OCI-LY7 (cell line): ENCODE data around the gene COL18A1. TPM values are rescaled to one million over a fixed set of nuclear protein-coding genes. Genes with fewer than 3 reads are reported as not detected.

Experiments
- BruUV-seq: library from RNA; stranded (reverse); fragments of 400-500 nt; replicated peaks from 2 replicates; lab custom pipeline; 2021; lab: Mats Ljungman, UMichigan
- CTCF ChIA-PET: fragments of 300-600 bp; sonication (Branson Sonifier 250); formaldehyde crosslinking; loops from one replicate; lab custom pipeline; 2022; ENCODE audit warnings: antibody characterized with exemption; ENCODE audit not compliant: unreplicated experiment; lab: Charles Lee
- POLR2A ChIA-PET: fragments of 300-600 bp; sonication (Branson Sonifier 250); formaldehyde crosslinking; loops from one replicate; lab custom pipeline; 2022; ENCODE audit warnings: antibody characterized with exemption; lab: Charles Lee
- DNase-seq: peaks from one replicate; pipeline ENCODE4 v3.0.0-alpha.2; 2015; ENCODE audit warnings: low spot score
- H2AFZ ChIP-seq: fragments of 200-600 bp; sonication (generic), shearing (Covaris generic); 2 replicates; pipeline ENCODE4 v1.6.1; 2014; ENCODE audit warnings: mild to moderate bottlenecking, antibody characterized with exemption, low read length, moderate library complexity
- H3K27ac ChIP-seq: fragments of 200-600 bp; sonication (generic); 2 replicates; pipeline ENCODE4 v1.5.1; 2014; ENCODE audit warnings: mixed run types, low read depth, mild to moderate bottlenecking, moderate library complexity, low read length, inconsistent platforms; ENCODE audit not compliant: poor library complexity, severe bottlenecking
- H3K36me3 ChIP-seq: fragments of 200-600 bp; sonication (generic); 2 replicates; pipeline ENCODE4 v1.6.1; 2014; ENCODE audit warnings: mild to moderate bottlenecking, antibody characterized with exemption, low read length, moderate library complexity, mixed read lengths; ENCODE audit not compliant: insufficient read depth
- H3K4me1 ChIP-seq: fragments of 200-600 bp; sonication (generic); 2 replicates; pipeline ENCODE4 v1.5.1; 2014; ENCODE audit warnings: mild to moderate bottlenecking, low read length; ENCODE audit not compliant: insufficient read depth, poor library complexity, severe bottlenecking
- H3K4me2 ChIP-seq: fragments of 200-600 bp; sonication (generic); 2 replicates; pipeline ENCODE4 v1.6.1; 2014; ENCODE audit warnings: mild to moderate bottlenecking, low read length
- H3K4me3 ChIP-seq: fragments of 200-600 bp; sonication (generic); 2 replicates; pipeline ENCODE4 v1.5.1; 2014; ENCODE audit warnings: mild to moderate bottlenecking, low read depth, low read length; ENCODE audit not compliant: poor library complexity, severe bottlenecking
- H3K79me2 ChIP-seq: fragments of 200-600 bp; sonication (generic); 2 replicates; pipeline ENCODE4 v1.6.1; 2016; ENCODE audit warnings: low read depth, mild to moderate bottlenecking, low read length, moderate library complexity, mixed read lengths; ENCODE audit not compliant: insufficient read depth
- H3K9me2 ChIP-seq: fragments of 200-600 bp; sonication (generic); 2 replicates; pipeline ENCODE4 v1.6.1; 2016; ENCODE audit warnings: mild to moderate bottlenecking, low read length, mixed read lengths; ENCODE audit not compliant: insufficient read depth
- H3K9me3 ChIP-seq: fragments of 200-600 bp; sonication (generic); 2 replicates; pipeline ENCODE4 v1.6.1; 2014; ENCODE audit warnings: mild to moderate bottlenecking, mixed run types, low read length, mixed read lengths
- H4K20me1 ChIP-seq: fragments of 200-600 bp; sonication (generic); 2 replicates; pipeline ENCODE4 v1.6.1; 2014; ENCODE audit warnings: mild to moderate bottlenecking, antibody characterized with exemption, low read length, moderate library complexity, mixed read lengths; ENCODE audit not compliant: insufficient read depth
- EZH2phosphoT487 ChIP-seq: fragments of 200-600 bp; sonication (generic); IDR thresholded peaks from 2 replicates; pipeline ENCODE4 v1.6.1; 2018; ENCODE audit warnings: low read depth, borderline replicate concordance, mild to moderate bottlenecking, mixed run types, antibody characterized with exemption, low read length, moderate library complexity, mixed read lengths
- intact Hi-C: fragments of 100-400 bp; cut with micrococcal nuclease; formaldehyde crosslinking; loops from one replicate; pipeline ENCODE4 v1.10.0; 2022; ENCODE audit not compliant: unreplicated experiment
- total RNA-seq, 2 experiments: library from RNA; depleted of rRNA in 1 of 2; stranded (reverse); fragments of >200 nt in 1 of 2; shearing (Covaris generic) in 1 of 2; gene quantifications; 2 replicates each; pipeline ENCODE4 v1.2.3, GENCODE V29; 2014 to 2022
- TF ChIP-seq, protein P1 (sequence below): fragments of 200-600 bp; sonication (generic); conservative IDR thresholded peaks from 2 replicates; pipeline ENCODE4 v1.5.1; 2014; ENCODE audit warnings: mild to moderate bottlenecking, antibody characterized with exemption, low read length, moderate library complexity, mixed read lengths

COL18A1 gene
- total RNA-seq, 2 experiments from 2014 or later = 0.23 to 7.4 TPM

DNA sequence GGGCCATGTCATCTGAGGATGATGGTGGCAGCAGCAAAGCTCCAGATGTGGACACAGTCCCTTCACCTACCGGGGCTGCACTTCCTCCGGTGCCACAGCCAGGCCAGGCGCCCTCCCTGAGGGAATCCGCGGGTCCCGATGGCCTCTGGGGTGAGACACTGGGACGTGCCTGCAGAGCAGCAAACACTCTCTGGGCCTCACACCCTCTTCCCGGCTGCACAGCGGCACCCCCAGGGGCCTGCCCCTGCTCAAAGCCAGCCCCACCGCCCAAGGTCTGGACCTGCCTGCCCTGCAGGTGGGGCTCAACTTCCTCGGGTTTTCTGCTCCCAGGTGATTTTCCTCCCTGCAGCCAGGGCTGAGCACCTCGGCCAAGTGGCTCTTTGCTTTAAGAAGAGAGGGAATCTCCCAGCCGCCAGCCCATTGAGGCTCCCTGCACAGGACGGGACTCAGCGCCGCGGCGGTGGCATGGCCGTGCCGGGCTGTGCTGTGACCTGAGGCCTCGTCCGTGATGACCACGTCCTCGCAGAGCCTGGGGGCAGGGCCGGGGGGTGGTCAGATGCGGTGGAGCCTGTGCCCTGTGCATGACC lies 21.3 kb upstream of the COL18A1 start:
- H3K27ac ChIP-seq = no peak overlapping the region
- H3K79me2 ChIP-seq = no peaks in the 10 kb centered on the region
- H3K4me3 ChIP-seq = no peak overlapping the region
- H2AFZ ChIP-seq = no peak overlapping the region
- ChIA-PET POLR2A (no interaction called here), CTCF (no interaction called here)
- H3K9me2 ChIP-seq = no peaks in the 10 kb centered on the region
- no peaks in the 10 kb centered on the region for H4K20me1 ChIP-seq
- no peak overlapping the region for H3K4me2 ChIP-seq
- TF ChIP-seq EZH2phosphoT487 = no peak
- TF ChIP-seq, protein P1, sequence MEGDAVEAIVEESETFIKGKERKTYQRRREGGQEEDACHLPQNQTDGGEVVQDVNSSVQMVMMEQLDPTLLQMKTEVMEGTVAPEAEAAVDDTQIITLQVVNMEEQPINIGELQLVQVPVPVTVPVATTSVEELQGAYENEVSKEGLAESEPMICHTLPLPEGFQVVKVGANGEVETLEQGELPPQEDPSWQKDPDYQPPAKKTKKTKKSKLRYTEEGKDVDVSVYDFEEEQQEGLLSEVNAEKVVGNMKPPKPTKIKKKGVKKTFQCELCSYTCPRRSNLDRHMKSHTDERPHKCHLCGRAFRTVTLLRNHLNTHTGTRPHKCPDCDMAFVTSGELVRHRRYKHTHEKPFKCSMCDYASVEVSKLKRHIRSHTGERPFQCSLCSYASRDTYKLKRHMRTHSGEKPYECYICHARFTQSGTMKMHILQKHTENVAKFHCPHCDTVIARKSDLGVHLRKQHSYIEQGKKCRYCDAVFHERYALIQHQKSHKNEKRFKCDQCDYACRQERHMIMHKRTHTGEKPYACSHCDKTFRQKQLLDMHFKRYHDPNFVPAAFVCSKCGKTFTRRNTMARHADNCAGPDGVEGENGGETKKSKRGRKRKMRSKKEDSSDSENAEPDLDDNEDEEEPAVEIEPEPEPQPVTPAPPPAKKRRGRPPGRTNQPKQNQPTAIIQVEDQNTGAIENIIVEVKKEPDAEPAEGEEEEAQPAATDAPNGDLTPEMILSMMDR = no peak
- intact Hi-C loops = no loop called here
- no peaks in the 10 kb centered on the region for H3K9me3 ChIP-seq
- no peaks in the 10 kb centered on the region for H3K4me1 ChIP-seq
- H3K36me3 ChIP-seq = no peaks in the 10 kb centered on the region
- no peak for DNase-seq
- BruUV-seq = no TSS peak

DNA sequence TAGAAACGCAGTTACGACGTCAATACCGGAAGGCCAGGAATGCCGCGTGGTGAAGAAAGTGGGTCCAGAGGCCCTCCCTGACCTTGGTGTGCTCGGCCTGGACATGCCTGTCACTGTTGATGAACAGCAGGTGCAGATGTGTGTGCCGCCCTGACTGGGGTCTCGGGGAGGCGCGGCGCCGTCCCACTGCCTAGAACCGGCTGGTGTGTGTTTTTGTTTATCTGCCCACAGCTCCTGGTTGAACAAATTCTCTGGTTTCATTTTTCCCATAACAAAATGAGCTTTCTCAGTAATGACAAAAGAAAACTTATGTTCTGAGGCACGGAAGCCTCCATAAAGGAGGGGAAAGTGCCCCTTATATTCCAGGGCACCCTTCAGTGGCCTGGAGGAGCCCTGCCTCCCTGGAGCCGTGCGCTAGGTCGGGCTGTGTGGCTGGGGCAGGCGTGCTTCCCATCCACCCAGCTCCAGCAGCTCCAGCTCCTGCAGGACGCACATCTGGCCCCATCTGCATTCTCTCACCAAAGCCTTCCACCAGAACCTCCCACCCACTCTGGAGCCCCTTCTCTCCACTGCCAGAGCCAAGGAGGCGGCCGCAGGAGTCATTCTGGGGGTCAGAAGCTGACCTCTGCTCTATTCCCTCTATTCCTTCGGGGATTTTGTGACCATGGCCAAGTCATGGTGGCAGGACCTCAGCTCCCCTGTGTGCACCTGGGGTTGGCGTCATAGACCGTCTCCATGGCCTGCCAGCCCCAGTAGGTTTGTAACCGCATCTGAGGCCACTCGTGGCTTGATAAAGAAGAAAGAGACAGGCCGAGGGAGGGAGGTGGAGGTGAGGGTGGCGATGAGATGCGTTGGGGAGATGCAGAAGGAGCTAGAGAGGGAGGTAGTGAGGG lies 20.1 kb upstream of the COL18A1 start:
- no peaks in the 10 kb centered on the region for H3K9me3 ChIP-seq
- H3K79me2 ChIP-seq = no peaks in the 10 kb centered on the region
- H3K4me1 ChIP-seq = no peaks in the 10 kb centered on the region
- no peaks in the 10 kb centered on the region for H3K9me2 ChIP-seq
- no peak for DNase-seq
- no TSS peak for BruUV-seq
- intact Hi-C loops = no loop called here
- ChIA-PET CTCF (no interaction called here), POLR2A (no interaction called here)
- H3K27ac ChIP-seq = no peak overlapping the region
- H2AFZ ChIP-seq = no peak overlapping the region
- TF ChIP-seq, protein P1 = no peak
- no peak for TF ChIP-seq EZH2phosphoT487
- no peak overlapping the region for H3K4me3 ChIP-seq
- no peaks in the 10 kb centered on the region for H4K20me1 ChIP-seq
- H3K4me2 ChIP-seq = no peak overlapping the region
- H3K36me3 ChIP-seq = no peaks in the 10 kb centered on the region
